Stimulated activated CD4-positive, alpha-beta T cell treated with anti-CD3 and anti-CD28 coated beads, TNF-alpha, amount 100 ng/mL, for 1 hour (primary cell): Measurements from ENCODE around the gene PLOD2.

ENCODE experiments used
- DNase-seq, 3 donors: peaks; one replicate each; pipeline ENCODE4 v3.0.0-alpha.2; 2020; ENCODE audit warnings: low read depth in 3 of 3, low spot score in 1 of 3

The PLOD2 gene

GRCh38 chr3:146100825-146101444 is 60.0 kb downstream of the PLOD2 start:
- no peak for DNase-seq

- DNase-seq, result no peak
Measured at GRCh38 chr3:146100180-146100579, 60.8 kb downstream of the PLOD2 start.

- no peak for DNase-seq
Measured at GRCh38 chr3:146099316-146099715, 61.7 kb downstream of the PLOD2 start.

- DNase-seq, result no peak
Measured at GRCh38 chr3:146093896-146094295, 67.1 kb downstream of the PLOD2 start.

GRCh38 chr3:146092230-146092629 is 68.8 kb downstream of the PLOD2 start:
- DNase-seq, result no peak

GRCh38 chr3:146091397-146091796 is 69.6 kb downstream of the PLOD2 start:
- DNase-seq, result no peak

- no peak for DNase-seq
Measured at GRCh38 chr3:146090521-146090920, 70.5 kb downstream of the PLOD2 start.

GRCh38 chr3:146088840-146089239 is 72.1 kb downstream of the PLOD2 start:
- DNase-seq, result no peak

GRCh38 chr3:146087116-146087515 is 73.9 kb downstream of the PLOD2 start:
- no peak for DNase-seq

- DNase-seq, result no peak
Measured at GRCh38 chr3:146086211-146086610, 74.8 kb downstream of the PLOD2 start.

GRCh38 chr3:146085678-146086077 is 75.3 kb downstream of the PLOD2 start:
- DNase-seq, result no peak

GRCh38 chr3:146080578-146080977 is 80.4 kb downstream of the PLOD2 start:
- DNase-seq, result no peak

GRCh38 chr3:146078031-146078430 is 83.0 kb downstream of the PLOD2 start:
- DNase-seq, result no peak

GRCh38 chr3:146077181-146077580 is 83.8 kb downstream of the PLOD2 start:
- no peak for DNase-seq

- DNase-seq, result no peak
Measured at GRCh38 chr3:146072824-146073223, 88.2 kb downstream of the PLOD2 start.

- no peak for DNase-seq
Measured at GRCh38 chr3:146072061-146072460, 88.9 kb downstream of the PLOD2 start.

GRCh38 chr3:146071632-146072031 is 89.4 kb downstream of the PLOD2 start:
- no peak for DNase-seq

- DNase-seq, result no peak
Measured at GRCh38 chr3:146067048-146067447, 93.9 kb downstream of the PLOD2 start.

GRCh38 chr3:146065573-146066006 is 95.4 kb downstream of the PLOD2 start:
- no peak for DNase-seq

- no peak for DNase-seq
Measured at GRCh38 chr3:146058241-146058640, 102.7 kb downstream of the PLOD2 start.

GRCh38 chr3:146052791-146053310 is 108.1 kb downstream of the PLOD2 start:
- no peak for DNase-seq

- no peak for DNase-seq
Measured at GRCh38 chr3:146052056-146052790, 108.8 kb downstream of the PLOD2 start.

- DNase-seq, result no peak
Measured at GRCh38 chr3:146050691-146051090, 110.3 kb downstream of the PLOD2 start.
